GM18505 (cell line): ENCODE results near the gene LGALS12.

Experiments used
- ATAC-seq: cut with Tn5 transposase; IDR thresholded peaks from one replicate; pipeline ENCODE4 v1.9.1; 2021; ENCODE audit not compliant: unreplicated experiment
- POLR2A ChIP-seq: IDR thresholded peaks from 4 replicates; pipeline ENCODE4 v1.6.1; 2011; ENCODE audit warnings: borderline replicate concordance; ENCODE audit not compliant: insufficient read depth, insufficient read length; ENCODE audit errors: extremely low read depth

LGALS12 gene

GRCh38 chr11:63505857-63506528, at the start of gene LGALS12:
LGALS12 (plus strand) TSS chr11:63506084; CDS start chr11:63506459, 375 bp downstream.
- ATAC-seq = no peak
- no peak for TF ChIP-seq POLR2A

GRCh38 chr11:63459586-63459985, 46.3 kb upstream of the LGALS12 start:
- no peak for ATAC-seq
- TF ChIP-seq POLR2A = no peak

DNA sequence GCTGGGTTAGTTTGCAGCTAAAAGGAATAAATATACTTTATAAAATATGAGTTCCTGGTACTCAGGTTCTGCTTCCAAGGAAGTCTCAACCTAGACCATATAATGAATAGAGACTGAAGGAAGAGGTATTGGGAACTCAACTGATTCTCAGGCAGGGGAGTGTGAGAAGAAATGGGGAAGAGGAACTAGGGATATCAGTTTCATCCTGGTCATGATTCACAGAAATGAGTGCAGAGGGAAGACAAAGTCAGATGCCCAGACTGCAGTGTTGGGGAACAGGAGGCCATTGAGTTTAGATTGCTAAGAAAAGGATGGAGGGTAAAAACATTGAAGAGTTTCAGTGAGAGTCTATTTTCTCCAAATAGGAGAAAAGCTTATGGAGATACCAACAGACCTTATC, 43.7 kb upstream of the LGALS12 start:
- no peak for ATAC-seq

DNA sequence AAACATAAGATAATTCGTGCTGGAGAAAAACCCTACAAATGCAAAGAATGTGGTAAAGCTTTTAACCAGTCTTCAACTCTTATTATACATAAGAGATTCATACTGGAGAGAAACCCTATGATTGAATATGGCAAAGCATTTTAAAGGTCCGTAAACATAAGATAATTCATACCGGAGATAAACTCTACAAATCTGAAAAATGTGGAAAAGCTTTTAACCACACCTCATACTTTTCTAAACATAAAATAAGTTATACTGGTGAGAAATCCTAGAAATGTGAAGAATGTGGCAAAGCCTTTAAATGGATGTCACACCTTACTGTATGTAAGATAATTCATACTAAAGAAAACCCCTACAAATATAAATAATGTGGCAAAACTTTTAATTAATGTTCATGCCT, 35.6 kb upstream of the LGALS12 start:
- TF ChIP-seq POLR2A = no peak
- ATAC-seq = no peak

More for the DNA sequence above, 43.7 kb upstream of the LGALS12 start:
- no peak for TF ChIP-seq POLR2A

DNA sequence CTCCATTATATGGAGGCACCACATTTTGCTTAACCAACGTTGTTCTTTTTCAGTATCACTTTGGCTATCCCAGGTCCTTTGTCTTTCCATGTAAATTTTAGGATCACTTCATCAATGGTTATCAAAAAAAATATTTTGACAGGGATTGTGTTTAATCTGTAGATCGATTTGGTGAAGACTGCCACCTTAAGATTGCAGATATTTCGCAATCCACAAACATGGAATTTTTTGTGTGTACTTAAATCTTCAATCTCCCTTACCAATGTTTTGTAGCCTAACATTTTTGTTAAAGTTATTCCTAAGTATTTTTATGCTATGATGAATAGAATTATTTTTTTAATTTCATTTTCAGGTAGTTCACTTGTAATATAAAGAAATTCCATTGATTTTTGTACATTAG, 33.5 kb upstream of the LGALS12 start:
- no peak for ATAC-seq
- no peak for TF ChIP-seq POLR2A

- ATAC-seq = no peak
- TF ChIP-seq POLR2A = no peak
Measured at GRCh38 chr11:63476618-63477017, 29.3 kb upstream of the LGALS12 start.

GRCh38 chr11:63478896-63479295, 27.0 kb upstream of the LGALS12 start:
- no peak for TF ChIP-seq POLR2A
- no peak for ATAC-seq

DNA sequence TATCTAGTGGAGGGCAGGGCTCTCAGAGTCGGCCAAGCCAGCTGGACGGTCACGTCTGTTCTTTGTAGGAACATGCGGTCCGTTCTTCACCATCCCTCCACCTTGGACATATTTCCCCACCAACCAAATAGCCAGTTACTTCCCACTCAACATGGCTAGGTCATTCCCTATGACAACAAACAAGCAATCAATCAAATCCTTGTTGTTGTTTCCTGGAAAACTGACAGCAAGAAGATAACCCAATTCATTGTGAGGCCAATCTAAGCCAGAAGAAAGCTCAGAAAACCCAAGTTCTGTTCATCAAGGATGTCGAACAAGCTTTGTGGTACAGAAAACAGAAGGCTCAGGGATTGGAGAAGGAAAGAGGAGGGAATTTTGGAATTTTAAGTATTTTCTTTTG, 25.8 kb upstream of the LGALS12 start:
- no peak for TF ChIP-seq POLR2A
- ATAC-seq = no peak

DNA sequence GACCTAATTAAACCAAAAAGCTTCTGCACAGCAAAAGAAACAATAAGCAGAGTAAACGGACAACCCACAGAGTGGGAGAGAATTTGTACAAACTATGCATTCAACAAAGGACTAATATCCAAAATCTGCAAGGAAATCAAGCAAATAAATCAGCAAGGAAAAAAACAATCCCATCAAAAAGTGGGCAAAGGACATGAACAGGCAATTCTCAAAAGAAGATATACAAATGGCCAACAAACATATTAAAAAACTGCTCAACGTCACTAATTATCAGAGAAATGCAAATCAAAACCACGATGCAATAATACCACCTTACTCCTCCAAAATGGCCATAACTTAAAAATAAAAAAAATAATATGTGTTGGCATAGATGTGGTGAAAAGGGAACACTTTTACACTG, 20.1 kb upstream of the LGALS12 start:
- no peak for ATAC-seq
- TF ChIP-seq POLR2A = no peak

DNA sequence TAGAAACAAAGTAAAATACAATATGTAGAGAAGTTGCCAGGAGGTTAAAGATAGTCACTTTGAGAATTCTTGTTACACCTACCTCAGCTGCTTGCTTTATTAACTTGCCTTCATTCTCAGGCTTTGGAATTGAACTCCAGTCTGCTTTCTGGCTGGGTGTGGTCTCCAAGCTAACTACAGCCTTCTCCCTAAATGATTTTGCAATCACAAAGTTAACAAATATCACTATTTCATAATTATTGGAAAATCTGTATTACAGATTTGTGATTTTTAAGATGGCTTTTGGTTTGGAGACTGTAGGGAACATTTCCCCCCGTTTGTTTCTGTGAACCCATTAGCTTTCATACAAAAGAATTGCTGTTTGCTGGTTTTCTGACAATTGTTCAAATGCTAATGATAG, 17.1 kb upstream of the LGALS12 start:
- ATAC-seq = no peak
- TF ChIP-seq POLR2A = no peak

DNA sequence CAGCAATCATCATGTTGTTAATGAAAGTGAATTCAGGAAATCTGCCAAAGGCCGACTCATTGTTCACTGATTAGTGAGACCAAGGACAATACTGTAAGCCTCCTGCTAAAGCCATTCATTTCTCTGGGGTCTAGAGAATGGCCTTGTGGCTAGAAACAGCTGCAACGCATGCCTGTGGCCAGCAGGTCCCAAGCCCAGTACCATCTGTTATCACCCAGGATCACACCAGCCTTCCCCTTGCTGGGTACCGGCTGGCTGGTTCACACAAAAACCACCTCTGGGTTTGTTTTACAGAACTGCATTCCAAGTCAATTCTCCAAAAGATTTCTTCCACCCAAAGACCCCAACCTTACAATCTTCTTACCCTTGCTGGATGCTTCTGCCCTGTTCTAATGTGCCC, 16.0 kb upstream of the LGALS12 start:
- ATAC-seq = no peak

DNA sequence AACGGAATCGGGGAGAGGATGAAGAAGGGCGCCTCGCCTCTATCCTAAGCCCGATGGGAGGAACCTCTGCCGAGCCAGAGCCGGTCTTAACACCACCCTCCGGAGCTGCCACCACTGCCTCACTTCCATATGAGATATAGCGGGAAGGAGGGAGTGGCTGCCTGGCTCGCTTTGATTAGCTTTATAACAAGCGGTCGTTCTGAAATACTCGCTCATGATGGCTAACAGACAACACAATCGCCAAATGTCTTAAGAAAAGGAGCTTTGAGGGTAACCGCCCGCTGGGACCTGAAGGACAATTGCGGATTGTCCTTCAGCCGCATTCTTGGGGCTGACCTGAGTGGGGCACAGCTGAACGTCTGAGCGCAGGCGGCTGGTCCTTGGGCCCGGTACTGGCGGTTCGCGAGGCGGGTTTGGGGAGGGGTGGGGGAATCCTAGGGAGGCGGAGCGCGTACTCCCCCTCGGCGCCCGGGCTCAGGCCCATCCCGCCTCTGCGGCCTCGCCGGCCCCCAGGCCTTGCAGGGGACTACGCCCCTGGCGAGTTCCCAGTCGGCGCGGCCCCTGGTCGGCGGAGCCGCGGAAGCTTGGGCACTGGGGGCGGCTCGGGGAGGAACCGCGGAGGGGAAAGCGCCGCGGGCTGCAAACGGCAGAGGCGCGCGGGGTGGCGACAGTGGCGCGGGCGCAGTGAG, 15.2 kb upstream of the LGALS12 start, which contains the start of gene PLAAT5:
Gene PLAAT5, minus strand, starts transcription at position 617 of the 689 bp plus-strand sequence. Its CDS starts 133 bp downstream, at position 484.
- no peak for ATAC-seq
- TF ChIP-seq POLR2A = no peak

More for the DNA sequence above, 16.0 kb upstream of the LGALS12 start:
- no peak for TF ChIP-seq POLR2A

DNA sequence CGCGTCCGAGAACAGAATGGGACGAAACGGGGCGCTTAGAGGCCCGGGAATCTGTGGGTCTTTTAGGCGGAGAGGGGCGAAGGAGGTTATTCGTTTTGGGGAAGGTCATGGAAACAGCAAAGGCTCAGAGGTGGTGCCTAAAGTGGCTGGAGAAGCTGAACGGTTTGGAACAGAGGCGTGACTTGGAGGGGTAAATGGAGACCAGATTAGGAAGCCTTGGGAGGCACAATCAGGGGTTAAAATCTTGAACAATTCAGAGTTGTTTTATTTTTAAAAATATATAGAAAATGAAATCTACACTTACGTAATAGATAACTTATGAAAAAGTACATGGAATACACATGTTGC, 14.7 kb upstream of the LGALS12 start:
- ATAC-seq = no peak
- no peak for TF ChIP-seq POLR2A
